NCI-H1694 treated with DMSO at 0.1 percent for 48 hours (cell line): ENCODE measurements around the gene KLHDC10.
"Not testable (repeated sequence)": the region's sequence is repeated elsewhere in the genome, so short reads cannot be mapped to it uniquely, and the experiment has no call there.

ENCODE experiments used
- DNase-seq: peaks from one replicate; lab custom pipeline; 2025; lab: John Stamatoyannopoulos, UW

The KLHDC10 gene

DNA sequence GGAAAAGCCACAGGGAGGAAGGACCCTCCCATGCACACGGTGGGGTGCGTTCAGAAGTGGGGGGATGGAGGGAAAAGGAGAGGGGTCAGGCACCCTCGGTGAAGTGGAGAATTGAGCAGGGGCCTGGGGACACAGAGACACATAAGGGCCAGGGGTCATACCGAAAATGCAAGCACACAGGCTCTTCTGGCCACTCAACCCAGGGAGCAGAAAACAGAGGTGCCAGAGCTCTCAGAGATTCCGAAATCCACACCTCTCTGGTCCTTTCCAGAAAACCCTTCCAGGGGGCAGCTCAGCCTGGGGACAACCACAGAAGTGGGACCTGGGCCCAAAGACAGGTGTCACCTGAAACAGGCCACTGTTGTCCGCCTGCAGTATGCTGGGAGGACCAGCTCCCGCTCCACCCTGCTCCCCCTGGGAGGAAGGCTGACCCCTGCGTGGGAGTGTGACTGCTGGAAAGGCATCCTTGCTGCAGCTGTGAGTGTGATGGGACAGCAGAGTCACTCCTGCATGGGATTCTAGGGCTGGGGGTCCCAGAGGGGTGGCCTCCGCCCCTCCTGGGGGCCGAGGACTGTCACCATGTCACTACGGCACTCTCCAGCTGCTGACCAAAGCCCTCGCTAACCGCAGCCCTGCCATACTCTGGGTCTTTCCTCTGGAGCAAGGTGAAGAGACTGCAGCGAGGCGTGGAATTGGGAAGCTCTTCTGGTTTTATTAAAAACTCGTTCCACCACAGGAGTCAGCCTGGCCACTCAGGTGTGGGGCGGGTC is 71.7 kb downstream of the KLHDC10 start:
- no peak for DNase-seq

DNA sequence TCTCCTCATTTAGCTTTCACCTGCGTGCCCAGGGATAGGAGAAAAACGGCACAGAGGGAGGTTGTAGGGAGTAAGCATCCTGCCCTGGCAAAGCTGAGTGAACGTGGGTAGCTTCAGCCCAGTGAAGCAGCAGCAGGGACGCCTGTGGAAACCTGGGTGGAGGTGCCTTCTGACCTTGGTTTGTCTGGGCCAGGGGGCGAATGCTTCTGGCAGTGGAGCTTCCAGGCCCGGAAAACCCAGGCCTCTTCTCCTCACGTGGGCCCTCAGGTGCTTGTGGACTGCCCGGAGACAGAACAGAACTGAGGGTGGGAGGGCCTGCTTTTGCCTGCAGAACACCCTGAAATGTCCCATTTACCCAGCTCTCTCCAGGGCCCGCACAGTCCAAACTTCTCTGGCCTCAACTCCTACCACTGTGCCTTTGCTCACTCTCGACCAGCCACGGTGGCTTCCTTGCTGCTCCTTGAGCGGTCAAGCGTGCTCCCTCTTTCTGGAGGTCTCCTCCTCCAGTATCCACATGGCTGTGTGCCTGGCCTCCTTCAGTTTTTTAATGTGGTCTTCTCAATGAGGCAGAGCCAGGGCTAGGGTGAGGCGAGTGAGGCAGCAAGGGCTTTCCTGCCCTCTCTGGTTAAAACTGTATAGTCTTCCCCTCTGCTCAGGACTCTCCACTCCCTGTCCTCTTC is 72.5 kb downstream of the KLHDC10 start:
- no peak for DNase-seq

DNA sequence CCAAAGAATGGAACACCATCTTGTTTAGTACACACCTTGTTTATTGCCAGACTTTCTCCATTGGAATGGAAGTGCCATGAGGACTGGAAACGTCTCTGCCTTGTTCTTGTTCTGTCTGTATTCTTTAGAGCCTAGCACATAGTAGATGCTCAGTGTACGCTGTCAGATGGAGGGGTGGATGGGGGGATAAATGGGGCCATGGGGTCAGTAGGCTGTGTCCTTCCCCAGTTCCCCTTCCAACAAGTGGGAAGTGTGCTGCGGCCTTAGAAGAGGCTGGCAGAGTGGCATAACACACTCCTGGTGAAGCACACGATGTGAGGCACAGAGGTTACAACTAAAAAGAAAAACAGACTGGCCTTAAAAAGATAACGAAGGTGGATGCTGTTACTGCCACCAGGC is 73.0 kb downstream of the KLHDC10 start:
- DNase-seq, result no peak

DNA sequence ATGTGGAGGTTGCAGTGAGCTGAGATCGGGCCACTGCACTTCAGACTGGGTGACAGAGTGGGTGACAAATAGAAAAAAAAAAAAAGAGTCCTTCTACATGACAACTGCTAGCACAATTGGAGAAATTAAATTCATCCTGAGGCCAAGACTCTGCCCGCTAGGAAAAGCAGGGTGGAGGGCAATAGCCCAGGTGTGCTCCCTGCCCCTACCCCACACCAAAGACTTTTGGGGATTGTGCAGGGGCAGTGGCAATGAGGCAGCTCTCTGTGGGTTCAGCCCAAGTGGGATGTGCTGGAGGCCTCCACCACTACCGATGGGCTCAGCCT is 73.6 kb downstream of the KLHDC10 start:
- DNase-seq, result no peak

DNA sequence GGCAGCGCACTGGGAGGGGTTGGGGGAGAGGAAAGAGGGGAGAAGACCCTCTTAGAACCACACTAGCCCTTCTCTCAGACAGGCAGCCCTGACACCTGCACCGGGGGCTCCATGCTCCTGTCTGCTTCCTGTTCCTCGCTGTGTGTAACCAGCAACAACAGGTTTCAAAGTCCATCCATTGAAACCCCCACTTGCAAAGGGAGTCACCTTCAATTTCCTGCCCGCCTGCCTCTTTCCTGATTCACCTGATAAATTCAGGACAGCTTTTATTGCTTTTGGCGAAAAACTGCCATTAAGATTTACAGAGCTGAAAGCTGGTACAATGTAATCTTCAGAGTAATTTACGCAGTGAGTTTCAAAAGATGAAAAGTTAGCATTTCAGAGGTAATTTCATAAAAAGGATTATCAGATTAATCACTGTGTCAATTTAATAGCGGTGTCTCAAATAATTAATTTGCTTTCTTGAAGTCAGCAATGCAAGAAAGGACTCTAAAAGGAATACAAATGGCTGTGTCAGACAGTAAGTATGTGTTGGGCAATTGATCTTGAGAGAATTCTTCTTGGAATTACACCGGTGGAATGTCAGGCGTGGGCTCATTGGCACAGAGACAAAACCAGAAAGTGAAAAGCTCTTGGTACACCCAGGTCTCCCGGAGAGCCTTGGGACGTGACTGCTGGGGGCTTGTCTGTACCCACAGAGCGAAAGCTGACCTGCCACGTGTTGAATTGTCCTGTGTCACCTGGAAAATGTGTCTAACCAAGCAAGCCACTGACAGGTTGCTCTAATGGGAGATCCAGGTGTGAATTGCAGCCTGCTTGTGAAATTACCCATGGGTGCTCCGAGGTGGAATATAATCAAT is 74.2 kb downstream of the KLHDC10 start:
- DNase-seq, result no peak

DNA sequence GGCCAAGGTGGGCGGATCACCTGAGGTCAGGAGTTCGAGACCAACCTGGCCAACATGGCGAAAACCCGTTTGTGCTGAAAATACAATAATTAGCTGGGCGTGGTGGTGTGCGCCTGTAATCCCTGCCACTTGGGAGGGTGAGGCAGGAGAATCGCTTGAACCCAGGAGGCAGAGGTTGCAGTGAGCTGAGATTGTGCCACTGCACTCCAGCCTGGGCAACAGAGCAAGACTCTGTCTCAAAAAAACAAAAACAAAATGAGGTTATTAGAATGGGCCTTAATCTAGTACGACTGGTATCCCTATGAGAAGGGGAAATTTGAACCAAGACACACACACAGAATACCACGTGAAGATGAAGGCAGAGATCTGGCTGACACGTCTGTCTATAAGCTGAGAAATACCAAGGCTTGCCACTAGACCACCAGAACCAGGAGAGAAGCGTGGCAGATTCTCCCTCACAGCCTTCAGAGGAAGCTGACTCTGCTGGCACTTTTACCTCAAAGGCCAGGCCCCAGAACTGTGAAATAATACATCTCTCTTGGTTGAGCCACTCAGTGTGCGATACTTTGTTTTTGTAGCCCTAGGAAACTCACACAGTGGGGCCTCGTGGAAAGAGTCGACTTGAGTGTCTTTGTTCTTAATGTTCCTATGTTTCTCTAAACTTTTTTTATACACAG is 75.2 kb downstream of the KLHDC10 start:
- no peak for DNase-seq

DNA sequence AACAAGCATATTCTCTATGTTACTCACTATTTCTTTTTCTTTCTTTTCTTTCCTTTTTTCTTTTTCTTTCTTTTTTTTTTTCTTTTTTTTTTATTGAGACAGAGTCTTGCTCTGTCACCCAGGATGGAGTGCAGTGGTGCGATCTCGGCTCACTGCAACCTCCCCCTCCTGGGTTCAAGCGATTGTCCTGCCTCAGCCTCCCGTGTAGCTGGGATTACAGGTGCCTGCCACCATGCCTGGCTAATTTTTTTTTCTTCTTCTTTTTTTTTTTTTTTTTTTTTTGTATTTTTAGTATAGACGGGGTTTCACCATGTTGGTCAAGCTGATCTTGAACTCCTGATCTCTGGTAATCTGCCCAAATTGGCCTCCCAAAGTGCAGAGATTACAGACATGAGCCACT is 75.8 kb downstream of the KLHDC10 start:
- DNase-seq, result not testable (repeated sequence)

DNA sequence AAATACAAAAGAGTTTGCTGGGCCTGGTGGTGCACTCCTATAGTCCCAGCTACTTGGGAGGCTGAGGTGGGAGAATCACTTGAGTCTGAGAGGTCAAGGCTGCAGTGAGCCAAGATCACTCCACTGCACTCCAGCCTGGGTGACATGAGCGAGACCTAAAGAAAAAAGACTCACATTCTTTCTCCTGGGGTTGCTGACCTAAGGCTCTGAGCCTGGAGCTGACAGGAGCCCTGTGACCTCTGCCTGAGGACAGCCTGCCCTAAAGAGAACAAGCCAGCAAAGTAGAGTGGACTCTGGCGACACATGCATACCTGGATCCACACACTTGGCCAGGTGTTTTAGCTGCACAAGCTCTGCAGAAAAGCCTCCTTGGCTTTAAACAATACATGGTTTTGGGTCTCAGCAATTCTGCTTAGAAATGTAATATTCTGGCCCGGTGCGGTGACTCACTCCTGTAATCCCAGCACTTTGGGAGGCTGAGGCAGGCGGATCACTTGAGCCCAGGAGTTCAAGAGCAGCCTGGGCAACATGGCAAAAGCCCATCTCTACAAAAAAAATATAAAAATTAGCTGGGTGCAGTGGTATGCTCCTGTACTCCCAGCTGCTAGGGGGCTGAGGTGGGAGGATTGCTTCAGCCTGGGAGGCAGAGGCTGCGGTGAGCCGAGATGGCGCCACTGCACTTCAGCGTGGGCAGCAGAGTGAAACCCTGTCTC is 76.5 kb downstream of the KLHDC10 start:
- no peak for DNase-seq

DNA sequence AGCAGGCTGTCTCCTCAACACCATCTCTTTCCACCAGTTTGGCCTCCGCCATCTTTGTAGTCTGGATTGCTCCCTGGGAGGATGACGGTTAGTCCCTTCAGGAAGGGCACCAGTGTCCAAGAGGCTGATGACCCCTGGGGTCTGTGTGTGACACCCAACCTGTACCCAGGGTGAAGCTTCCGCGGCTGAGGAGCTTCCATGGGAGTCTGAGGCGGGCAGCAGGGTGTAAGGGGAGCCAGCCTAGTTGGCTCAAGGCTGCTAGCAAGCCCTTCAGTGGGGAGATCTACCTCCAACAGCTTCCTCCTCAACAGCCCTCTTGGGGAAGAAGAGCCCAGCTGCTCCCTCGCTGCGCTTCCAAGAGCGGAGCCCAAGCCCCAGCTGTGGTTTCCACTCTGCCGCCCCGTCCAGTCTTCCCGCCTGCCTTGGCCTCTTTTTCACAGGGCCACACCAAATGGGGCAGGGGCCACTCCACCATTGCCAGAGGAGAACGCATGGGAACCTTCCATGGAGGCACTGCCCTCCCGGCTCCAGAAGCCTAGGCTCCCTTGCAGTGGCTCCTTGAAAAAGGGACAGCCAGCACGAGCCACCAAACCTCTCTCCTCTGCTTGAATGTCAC is 77.5 kb downstream of the KLHDC10 start:
- no peak for DNase-seq

DNA sequence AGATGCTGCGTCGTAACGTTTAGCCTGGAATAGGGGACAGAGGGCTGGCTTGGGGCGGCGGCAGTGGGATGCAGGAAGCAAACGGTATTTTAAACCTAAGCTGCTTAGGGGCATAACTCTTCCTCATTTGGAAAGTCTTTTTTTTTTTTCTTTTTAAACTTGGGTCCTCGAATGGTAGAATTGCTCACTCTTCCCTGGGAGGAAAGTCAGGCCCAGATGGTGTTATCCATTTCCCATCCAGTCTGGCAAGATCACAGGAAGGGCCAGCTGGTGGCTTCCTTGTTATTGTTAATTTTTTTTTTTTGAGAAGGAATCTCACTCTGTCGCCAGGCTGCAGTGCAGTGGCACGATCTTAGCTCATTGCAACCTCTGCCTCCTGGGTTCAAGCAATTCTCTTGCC is 78.2 kb downstream of the KLHDC10 start:
- DNase-seq, result peak; percentile 91

DNA sequence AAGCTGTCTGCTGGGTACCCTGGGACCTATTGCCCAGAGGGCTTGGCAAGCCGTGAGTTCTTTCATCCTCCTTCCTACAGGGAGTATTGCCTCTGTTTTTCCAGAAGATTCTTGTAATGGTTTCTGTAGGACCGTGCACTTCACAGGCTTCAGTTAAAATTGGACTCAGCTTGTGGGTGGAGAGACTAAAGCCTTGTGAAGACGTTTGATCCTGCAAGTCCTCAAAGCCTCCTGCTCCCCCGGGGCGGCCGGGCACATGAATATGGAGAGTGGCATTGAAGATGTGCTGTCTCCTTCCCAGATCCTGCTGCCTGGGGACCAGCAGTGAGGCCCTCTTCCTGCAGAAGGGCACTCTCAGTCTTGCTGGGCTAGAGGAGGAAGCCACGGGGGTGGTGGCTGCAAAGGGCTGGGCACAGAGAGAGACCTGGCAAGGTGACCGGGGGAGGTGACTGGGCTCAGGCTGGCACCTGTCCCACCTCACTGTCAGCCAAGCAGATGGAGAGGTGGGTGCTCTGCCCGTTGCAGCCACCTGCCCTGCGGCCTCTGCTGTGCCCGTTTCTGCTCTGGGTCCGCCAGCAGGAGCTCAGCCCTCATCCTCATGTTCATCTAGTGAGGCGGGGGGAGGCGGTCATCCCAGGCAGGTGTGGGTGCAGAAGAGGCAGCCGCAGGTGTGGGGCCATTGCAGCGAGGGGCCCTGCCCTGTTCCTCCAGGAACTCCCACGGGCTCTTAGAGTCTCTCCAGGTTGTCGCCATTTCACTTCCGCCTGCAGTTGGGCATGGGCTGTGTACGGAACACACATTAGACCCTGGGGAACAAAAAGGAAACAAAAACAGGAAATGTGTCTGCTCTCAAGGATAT is 79.2 kb downstream of the KLHDC10 start:
- DNase-seq, result peak; percentile 52

DNA sequence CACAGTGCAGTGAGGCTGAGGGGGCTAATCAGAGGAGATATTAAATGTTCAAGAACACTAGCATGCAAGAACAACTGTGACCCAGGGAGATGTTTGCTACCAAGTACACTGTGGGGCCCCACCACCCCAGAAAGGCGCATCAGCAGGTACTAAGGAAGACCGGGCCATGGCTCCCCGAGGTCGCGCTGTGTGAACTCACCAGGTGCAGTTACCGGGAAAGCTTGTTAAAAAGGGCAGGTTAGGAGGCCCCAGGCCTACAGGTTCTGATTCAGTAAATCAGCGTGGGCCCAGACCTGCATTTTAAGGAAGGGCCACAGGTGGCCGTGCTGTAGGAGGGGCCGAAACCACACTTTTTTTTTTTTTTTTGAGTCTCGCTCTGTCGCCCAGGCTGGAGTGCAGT is 80.3 kb downstream of the KLHDC10 start:
- no peak for DNase-seq

DNA sequence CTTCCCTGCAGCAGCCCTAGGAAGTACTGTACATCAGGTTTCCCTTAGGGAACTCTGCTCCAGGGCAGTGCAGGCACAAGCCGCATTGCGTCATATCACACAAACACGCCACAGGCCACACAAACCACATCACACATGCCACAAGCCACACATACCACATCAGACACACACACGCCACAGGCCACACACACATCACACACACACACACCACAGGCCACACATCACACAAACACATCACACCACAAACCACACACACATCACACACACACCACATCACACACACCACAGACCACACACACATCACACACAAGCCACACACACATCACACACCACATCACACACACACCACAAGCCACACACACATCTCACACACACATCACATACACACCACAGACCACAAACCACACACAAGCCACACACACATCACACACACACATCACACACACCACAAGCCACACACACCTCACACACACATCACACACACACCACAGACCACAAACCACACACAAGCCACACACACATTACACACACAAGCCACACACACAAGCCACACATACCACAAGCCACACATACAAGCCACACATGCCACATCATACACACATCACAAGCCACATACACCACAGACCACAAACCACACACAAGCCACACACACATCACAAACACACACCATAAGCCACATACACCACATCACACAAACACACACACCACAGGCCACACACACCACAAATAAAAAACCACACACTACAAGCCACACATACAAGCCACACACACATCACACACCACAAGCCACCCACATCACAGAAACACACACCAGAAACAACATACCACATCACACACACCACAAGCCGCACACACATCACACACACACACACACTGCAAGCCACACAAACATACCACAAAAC is 81.5 kb downstream of the KLHDC10 start:
- DNase-seq, result no peak

DNA sequence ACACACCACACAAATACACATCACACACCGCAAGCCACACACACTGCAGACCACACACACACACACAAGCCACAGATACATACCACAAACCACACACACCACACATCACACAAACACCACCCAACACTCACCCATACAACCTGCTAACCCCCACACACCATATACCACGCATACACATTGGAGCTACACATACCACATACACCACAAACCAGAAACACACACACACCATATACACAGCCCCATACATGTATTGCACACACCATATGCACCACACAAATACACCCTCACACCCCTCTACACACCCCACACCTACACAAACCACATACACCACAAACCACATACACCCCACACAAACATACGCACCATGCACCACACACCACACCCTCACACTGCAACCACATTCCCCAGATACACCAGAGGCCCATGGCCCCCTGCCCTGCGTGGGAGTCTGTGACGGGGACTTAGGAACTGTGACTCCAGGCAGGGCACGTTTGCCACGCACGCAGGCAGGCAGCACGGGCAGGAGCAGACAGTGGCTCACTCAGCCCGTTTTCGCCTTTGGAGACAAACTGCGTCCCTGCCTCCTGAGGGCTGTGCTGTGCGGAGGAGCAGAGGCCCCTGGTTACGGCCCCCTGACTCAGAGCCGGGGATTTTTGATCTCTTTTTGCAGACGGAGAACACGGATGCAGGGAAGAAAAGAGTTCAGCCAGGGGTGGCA is 82.3 kb downstream of the KLHDC10 start:
- no peak for DNase-seq

DNA sequence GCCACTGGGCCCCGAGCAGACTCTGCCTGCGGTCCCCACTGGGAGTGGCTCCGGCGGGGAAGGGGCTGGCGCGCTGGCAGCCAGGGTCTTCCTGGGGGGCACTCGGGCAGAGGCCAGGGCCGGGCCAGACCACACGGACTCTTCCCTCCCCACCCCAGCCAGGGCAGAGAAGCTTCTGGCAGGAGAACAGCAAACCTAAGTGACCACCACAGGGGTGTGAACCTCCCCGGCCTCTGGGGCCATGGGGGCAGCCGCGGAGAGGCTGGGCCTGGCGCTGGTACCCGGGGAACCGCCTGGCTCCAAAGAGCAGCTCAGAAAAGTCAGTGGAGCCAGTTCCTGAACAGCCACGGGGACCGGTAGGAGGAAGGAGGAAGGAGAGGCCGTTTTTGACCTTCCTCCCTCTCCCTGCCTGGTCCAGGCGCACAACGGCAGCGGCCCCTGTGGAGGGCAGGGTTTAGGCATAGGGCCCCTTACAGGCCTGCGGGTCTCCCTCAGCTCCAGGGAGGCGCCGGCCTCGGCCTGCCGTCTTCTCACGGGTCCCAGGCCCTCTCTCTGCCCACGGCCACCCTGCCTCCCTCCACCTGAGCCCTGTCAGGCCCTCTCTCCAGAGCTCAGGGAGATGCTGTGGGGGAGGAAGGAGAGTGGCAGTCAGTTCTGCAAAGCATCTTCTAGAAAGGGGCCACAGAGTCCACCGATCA is 83.0 kb downstream of the KLHDC10 start:
- DNase-seq, result no peak

DNA sequence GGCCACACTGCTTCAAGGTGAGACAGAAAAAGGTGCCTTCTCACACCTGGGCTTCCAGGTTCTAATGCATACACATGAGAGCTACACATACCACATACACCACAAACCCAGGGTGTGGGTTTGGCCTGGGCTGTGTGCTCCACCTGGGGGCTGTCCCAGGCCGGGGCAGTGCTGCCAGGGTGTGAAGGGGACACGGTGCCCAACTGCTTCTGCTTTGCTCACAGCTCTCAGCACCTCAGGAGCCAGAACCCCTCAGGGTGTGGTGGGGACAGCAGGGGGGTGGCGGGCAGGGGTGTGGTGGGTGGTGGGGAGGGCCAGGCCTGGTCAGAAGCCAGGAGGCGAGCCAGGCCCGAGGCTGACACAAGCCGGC is 83.8 kb downstream of the KLHDC10 start:
- peak; percentile 69 for DNase-seq

DNA sequence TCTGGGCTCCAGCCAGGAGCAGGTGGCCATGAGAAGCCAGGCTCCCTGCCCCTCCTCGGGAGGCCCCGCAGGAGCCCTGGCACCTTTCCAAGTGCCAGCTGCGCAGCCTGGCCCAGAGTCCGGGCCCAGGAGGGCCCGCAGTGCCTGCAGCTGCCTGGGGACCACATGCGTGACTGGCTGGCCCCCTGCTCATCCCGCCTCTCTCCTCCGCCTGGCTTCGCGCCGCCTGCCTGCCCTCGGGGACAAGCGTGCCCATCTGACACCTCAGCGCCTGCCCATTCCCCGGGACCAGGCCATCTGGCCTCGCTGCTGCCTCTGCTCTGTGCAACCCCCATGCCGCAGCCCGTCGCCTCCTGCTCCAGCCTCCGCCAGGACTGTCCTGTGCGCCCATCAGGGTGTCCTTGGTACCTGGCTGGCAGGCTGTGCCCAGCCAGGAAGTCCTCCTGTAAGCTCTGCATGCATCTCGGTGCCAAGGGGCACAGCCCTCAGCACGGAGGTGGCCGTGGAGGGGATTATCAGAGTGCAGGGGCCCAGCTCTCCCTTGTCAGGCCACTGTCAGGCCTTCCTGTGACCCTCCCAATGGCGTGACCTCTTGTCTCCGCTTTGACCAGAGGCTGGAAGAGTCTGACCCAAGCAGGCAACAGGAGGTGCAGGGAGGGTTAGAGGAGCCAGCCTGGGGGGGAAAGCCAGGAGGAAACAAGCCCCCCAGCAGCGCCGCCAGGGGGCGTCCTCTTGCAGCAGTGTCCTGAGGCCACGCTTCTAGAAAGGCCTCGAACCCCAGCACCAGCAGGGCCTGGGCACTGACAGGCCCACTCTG is 84.4 kb downstream of the KLHDC10 start:
- DNase-seq, result peak; percentile 92
